AG09309 (cell line): ENCODE measurements around the gene CNTNAP2.
"Not testable (repeated sequence)": the region's sequence is repeated elsewhere in the genome, so short reads cannot be mapped to it uniquely, and the experiment has no call there.

ENCODE experiments used
- DNase-seq: peaks from one replicate; pipeline ENCODE4 v3.0.0-alpha.2; 2010; ENCODE audit warnings: low read depth
- H3K4me3 ChIP-seq: 2 replicates; pipeline ENCODE4 v1.5.1; 2011; ENCODE audit warnings: mild to moderate bottlenecking, low read depth, low read length, moderate library complexity; ENCODE audit not compliant: control insufficient read depth
- CTCF ChIP-seq: IDR thresholded peaks from 2 replicates; pipeline ENCODE4 v1.5.1; 2011; ENCODE audit warnings: mild to moderate bottlenecking, low read depth, low read length, inconsistent platforms; ENCODE audit not compliant: insufficient read depth, control insufficient read depth; ENCODE audit errors: missing control alignments

Gene CNTNAP2

GRCh38 chr7:147777309-147777708, 1660.7 kb downstream of the CNTNAP2 start:
- H3K4me3 ChIP-seq = no peak overlapping the region
- TF ChIP-seq CTCF = no peak
- no peak for DNase-seq

DNA sequence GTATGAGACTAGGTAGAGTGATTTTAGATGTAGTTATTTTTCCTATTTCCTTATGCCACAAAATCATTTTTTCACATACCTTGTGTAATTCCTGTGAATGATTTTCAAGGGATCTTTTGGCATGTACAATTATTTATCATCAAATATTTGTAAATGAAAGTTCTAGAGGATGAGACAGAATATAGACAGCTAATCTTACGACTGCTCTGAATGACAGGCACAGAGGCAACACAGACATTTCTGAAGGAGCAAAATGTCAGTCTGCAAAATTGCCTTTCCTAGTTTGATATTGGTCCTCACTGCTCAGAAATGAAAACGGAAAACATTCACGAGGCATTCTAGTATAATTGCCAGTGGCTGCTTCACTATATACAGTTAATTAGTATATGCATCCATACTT, 1663.3 kb downstream of the CNTNAP2 start:
- no peak for TF ChIP-seq CTCF
- no peak for DNase-seq
- H3K4me3 ChIP-seq = no peak overlapping the region

DNA sequence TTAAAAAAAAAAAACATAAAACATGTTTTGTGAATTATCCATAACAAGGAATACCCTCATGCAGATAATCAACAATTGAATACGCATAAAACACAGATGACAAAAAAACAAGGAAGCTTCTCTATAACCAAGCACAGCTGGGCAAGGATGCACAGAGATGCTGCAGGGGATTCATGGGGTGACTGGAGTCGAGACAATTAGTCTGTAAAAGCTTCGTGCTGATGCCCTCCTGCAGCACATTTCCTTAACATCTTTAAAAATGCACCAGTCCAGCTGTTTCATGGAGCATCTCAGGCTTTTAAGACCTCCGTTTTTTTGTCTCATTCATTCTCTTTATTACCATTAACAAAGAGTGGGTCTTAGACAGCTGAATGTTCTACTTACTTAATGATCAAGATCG, 1680.0 kb downstream of the CNTNAP2 start:
- H3K4me3 ChIP-seq = no peak overlapping the region
- DNase-seq = no peak
- no peak for TF ChIP-seq CTCF

- H3K4me3 ChIP-seq = no peak overlapping the region
- no peak for DNase-seq
- no peak for TF ChIP-seq CTCF
Observed at GRCh38 chr7:147798001-147798400, 1681.4 kb downstream of the CNTNAP2 start.

GRCh38 chr7:147801762-147802161, 1685.2 kb downstream of the CNTNAP2 start:
- H3K4me3 ChIP-seq, DNase-seq: not testable (repeated sequence)

DNA sequence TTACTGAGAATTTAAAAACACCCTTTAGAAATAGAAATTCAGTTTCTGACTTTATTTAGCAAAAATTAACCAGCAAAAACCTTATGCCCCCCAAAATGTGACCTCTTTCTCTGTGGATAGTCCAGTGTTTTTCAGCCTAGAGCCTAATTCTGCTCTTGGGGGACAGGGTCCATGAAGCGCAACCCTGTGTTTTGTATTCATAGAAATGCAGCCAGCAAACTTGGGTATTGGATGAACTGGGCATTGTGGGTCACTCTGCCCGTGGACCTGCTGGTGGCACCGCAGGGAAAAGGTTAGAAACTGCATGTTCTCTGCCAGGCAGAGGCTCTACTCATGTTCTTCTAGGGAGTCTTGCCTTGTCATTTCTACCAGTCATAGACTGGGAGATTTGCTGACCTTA, 1686.5 kb downstream of the CNTNAP2 start:
- no peak for DNase-seq
- no peak overlapping the region for H3K4me3 ChIP-seq
- TF ChIP-seq CTCF = no peak

- DNase-seq = no peak
- TF ChIP-seq CTCF = no peak
- no peak overlapping the region for H3K4me3 ChIP-seq
Observed at GRCh38 chr7:147803606-147804005, 1687.0 kb downstream of the CNTNAP2 start.
